ENCODE measurements around the gene FZD7.

The FZD7 gene

GRCh38 chr2:202052235-202052634 lies 18.6 kb downstream of the FZD7 start:
- no peak overlapping the region for H3K23ac ChIP-seq (ENCODE audit: low read length)
- no peaks in the 10 kb centered on the region for H3K36me3 ChIP-seq (ENCODE audit: control insufficient read depth, insufficient read depth, low read length)
- H2AK5ac ChIP-seq (ENCODE audit: low read length), result no peak overlapping the region
- no peak overlapping the region for H2BK5ac ChIP-seq (ENCODE audit: low read length)
- H2BK120ac ChIP-seq (ENCODE audit: low read depth, low read length), result no peak overlapping the region
- no peak overlapping the region for H4K8ac ChIP-seq (ENCODE audit: low read depth, low read length)
- no peak overlapping the region for H2BK15ac ChIP-seq (replicated peaks; ENCODE audit: low read depth)
- H3K4me3 ChIP-seq (ENCODE audit: low read length), result no peak overlapping the region
- no peaks in the 10 kb centered on the region for H3K79me1 ChIP-seq (ENCODE audit: low read length)
- H3K27ac ChIP-seq (ENCODE audit: low read depth, low read length), result no peak overlapping the region
- peaks cover 4% of the 10 kb centered on the region for H3K4me1 ChIP-seq (ENCODE audit: control insufficient read depth, low read depth, low read length)
- no peak overlapping the region for H3K4me2 ChIP-seq (ENCODE audit: low read length)
- no peak for DNase-seq
- no peaks in the 10 kb centered on the region for H3K27me3 ChIP-seq (ENCODE audit: insufficient read depth, low read length, poor library complexity)
- no CpG with 5 or more reads among the region's 1 CpG for WGBS (ENCODE audit: extremely low coverage, insufficient coverage, low lambda C conversion rate)
- H3K56ac ChIP-seq (ENCODE audit: low read length), result no peak overlapping the region
- no peak overlapping the region for H4K5ac ChIP-seq (ENCODE audit: low read length)
- H3K9ac ChIP-seq (ENCODE audit: low read length), result no peak overlapping the region
- H3K79me2 ChIP-seq (ENCODE audit: control insufficient read depth, insufficient read depth, low read length), result no peaks in the 10 kb centered on the region
- no peak overlapping the region for H3K4ac ChIP-seq (ENCODE audit: low read depth, low read length)
- H3K18ac ChIP-seq (ENCODE audit: low read length), result no peak overlapping the region

- Histone ChIP-seq H3K23ac (ENCODE audit: low read length) (no peak overlapping the region), H3K56ac (ENCODE audit: low read length) (no peak overlapping the region), H4K8ac (ENCODE audit: low read depth, low read length) (no peak overlapping the region), H3K9ac (ENCODE audit: low read length) (no peak overlapping the region), H3K4me1 (ENCODE audit: control insufficient read depth, low read depth, low read length) (peaks cover 4% of the 10 kb centered on the region), H3K18ac (ENCODE audit: low read length) (no peak overlapping the region), H3K79me2 (ENCODE audit: control insufficient read depth, insufficient read depth, low read length) (no peaks in the 10 kb centered on the region), H2AK5ac (ENCODE audit: low read length) (no peak overlapping the region), H2BK120ac (ENCODE audit: low read depth, low read length) (no peak overlapping the region), H2BK5ac (ENCODE audit: low read length) (no peak overlapping the region), H3K27ac (ENCODE audit: low read depth, low read length) (no peak overlapping the region), H3K4ac (ENCODE audit: low read depth, low read length) (no peak overlapping the region), H4K5ac (ENCODE audit: low read length) (no peak overlapping the region), H2BK15ac (replicated peaks; ENCODE audit: low read depth) (no peak overlapping the region), H3K4me2 (ENCODE audit: low read length) (no peak overlapping the region), H3K36me3 (ENCODE audit: control insufficient read depth, insufficient read depth, low read length) (no peaks in the 10 kb centered on the region), H3K27me3 (ENCODE audit: insufficient read depth, low read length, poor library complexity) (no peaks in the 10 kb centered on the region), H3K4me3 (ENCODE audit: low read length) (no peak overlapping the region), H3K79me1 (ENCODE audit: low read length) (no peaks in the 10 kb centered on the region)
- no peak for DNase-seq
- WGBS (ENCODE audit: extremely low coverage, insufficient coverage, low lambda C conversion rate), result no CpG with 5 or more reads among the region's 3 CpGs
Observed at GRCh38 chr2:202054679-202055078, 21.0 kb downstream of the FZD7 start.

- Histone ChIP-seq H2BK120ac (ENCODE audit: low read depth, low read length) (no peak overlapping the region), H3K36me3 (ENCODE audit: control insufficient read depth, insufficient read depth, low read length) (no peaks in the 10 kb centered on the region), H2BK15ac (replicated peaks; ENCODE audit: low read depth) (no peak overlapping the region), H3K18ac (ENCODE audit: low read length) (no peak overlapping the region), H4K8ac (ENCODE audit: low read depth, low read length) (no peak overlapping the region), H3K4me2 (ENCODE audit: low read length) (no peak overlapping the region), H3K56ac (ENCODE audit: low read length) (no peak overlapping the region), H2AK5ac (ENCODE audit: low read length) (no peak overlapping the region), H3K79me2 (ENCODE audit: control insufficient read depth, insufficient read depth, low read length) (no peaks in the 10 kb centered on the region), H3K23ac (ENCODE audit: low read length) (no peak overlapping the region), H3K4ac (ENCODE audit: low read depth, low read length) (no peak overlapping the region), H3K4me1 (ENCODE audit: control insufficient read depth, low read depth, low read length) (peaks cover 4% of the 10 kb centered on the region), H3K4me3 (ENCODE audit: low read length) (no peak overlapping the region), H2BK5ac (ENCODE audit: low read length) (no peak overlapping the region), H4K5ac (ENCODE audit: low read length) (no peak overlapping the region), H3K9ac (ENCODE audit: low read length) (no peak overlapping the region), H3K27me3 (ENCODE audit: insufficient read depth, low read length, poor library complexity) (no peaks in the 10 kb centered on the region), H3K79me1 (ENCODE audit: low read length) (no peaks in the 10 kb centered on the region), H3K27ac (ENCODE audit: low read depth, low read length) (no peak overlapping the region)
- no CpG with 5 or more reads among the region's 2 CpGs for WGBS (ENCODE audit: extremely low coverage, insufficient coverage, low lambda C conversion rate)
- DNase-seq, result no peak
Observed at GRCh38 chr2:202056611-202057010, 23.0 kb downstream of the FZD7 start.

- no peaks in the 10 kb centered on the region for H3K4me1 ChIP-seq (ENCODE audit: control insufficient read depth, low read depth, low read length)
Observed at GRCh38 chr2:202060218-202060617, 26.6 kb downstream of the FZD7 start.

GRCh38 chr2:202061695-202062094 lies 28.0 kb downstream of the FZD7 start:
- no peaks in the 10 kb centered on the region for H3K79me1 ChIP-seq (ENCODE audit: low read length)
- H3K56ac ChIP-seq (ENCODE audit: low read length), result no peak overlapping the region
- H3K4me1 ChIP-seq (ENCODE audit: control insufficient read depth, low read depth, low read length), result no peaks in the 10 kb centered on the region
- H3K23ac ChIP-seq (ENCODE audit: low read length), result no peak overlapping the region
- H2BK15ac ChIP-seq (replicated peaks; ENCODE audit: low read depth), result no peak overlapping the region
- H2BK120ac ChIP-seq (ENCODE audit: low read depth, low read length), result no peak overlapping the region
- H3K79me2 ChIP-seq (ENCODE audit: control insufficient read depth, insufficient read depth, low read length), result no peaks in the 10 kb centered on the region
- H3K9ac ChIP-seq (ENCODE audit: low read length), result no peak overlapping the region
- no peak overlapping the region for H3K4me3 ChIP-seq (ENCODE audit: low read length)
- H3K4me2 ChIP-seq (ENCODE audit: low read length), result no peak overlapping the region
- H3K18ac ChIP-seq (ENCODE audit: low read length), result no peak overlapping the region
- H3K27me3 ChIP-seq (ENCODE audit: insufficient read depth, low read length, poor library complexity), result no peaks in the 10 kb centered on the region
- H2AK5ac ChIP-seq (ENCODE audit: low read length), result no peak overlapping the region
- no peak overlapping the region for H4K5ac ChIP-seq (ENCODE audit: low read length)
- H3K36me3 ChIP-seq (ENCODE audit: control insufficient read depth, insufficient read depth, low read length), result no peaks in the 10 kb centered on the region
- H3K27ac ChIP-seq (ENCODE audit: low read depth, low read length), result no peak overlapping the region
- H2BK5ac ChIP-seq (ENCODE audit: low read length), result no peak overlapping the region
- no peak overlapping the region for H3K4ac ChIP-seq (ENCODE audit: low read depth, low read length)
- WGBS (ENCODE audit: extremely low coverage, insufficient coverage, low lambda C conversion rate), result no CpG with 5 or more reads among the region's 2 CpGs
- no peak overlapping the region for H4K8ac ChIP-seq (ENCODE audit: low read depth, low read length)
- DNase-seq, result no peak

More at GRCh38 chr2:202060218-202060617, 26.6 kb downstream of the FZD7 start:
- Histone ChIP-seq H3K9ac (ENCODE audit: low read length) (no peak overlapping the region), H3K4ac (ENCODE audit: low read depth, low read length) (no peak overlapping the region), H3K27me3 (ENCODE audit: insufficient read depth, low read length, poor library complexity) (no peaks in the 10 kb centered on the region), H4K8ac (ENCODE audit: low read depth, low read length) (no peak overlapping the region), H3K79me1 (ENCODE audit: low read length) (no peaks in the 10 kb centered on the region), H2AK5ac (ENCODE audit: low read length) (no peak overlapping the region), H3K18ac (ENCODE audit: low read length) (no peak overlapping the region), H3K4me2 (ENCODE audit: low read length) (no peak overlapping the region), H3K79me2 (ENCODE audit: control insufficient read depth, insufficient read depth, low read length) (no peaks in the 10 kb centered on the region), H3K23ac (ENCODE audit: low read length) (no peak overlapping the region), H2BK120ac (ENCODE audit: low read depth, low read length) (no peak overlapping the region), H3K27ac (ENCODE audit: low read depth, low read length) (no peak overlapping the region), H3K36me3 (ENCODE audit: control insufficient read depth, insufficient read depth, low read length) (no peaks in the 10 kb centered on the region), H2BK15ac (replicated peaks; ENCODE audit: low read depth) (no peak overlapping the region), H3K56ac (ENCODE audit: low read length) (no peak overlapping the region), H2BK5ac (ENCODE audit: low read length) (no peak overlapping the region), H4K5ac (ENCODE audit: low read length) (no peak overlapping the region), H3K4me3 (ENCODE audit: low read length) (no peak overlapping the region)
- no peak for DNase-seq
- WGBS (ENCODE audit: extremely low coverage, insufficient coverage, low lambda C conversion rate), result no CpG with 5 or more reads among the region's 3 CpGs

GRCh38 chr2:202064171-202064880 lies 30.7 kb downstream of the FZD7 start:
- Histone ChIP-seq H3K36me3 (ENCODE audit: control insufficient read depth, insufficient read depth, low read length) (no peaks in the 10 kb centered on the region), H3K9ac (ENCODE audit: low read length) (no peak overlapping the region), H3K18ac (ENCODE audit: low read length) (no peak overlapping the region), H3K56ac (ENCODE audit: low read length) (no peak overlapping the region), H3K27me3 (ENCODE audit: insufficient read depth, low read length, poor library complexity) (no peaks in the 10 kb centered on the region), H3K4me1 (ENCODE audit: control insufficient read depth, low read depth, low read length) (no peaks in the 10 kb centered on the region), H2BK15ac (replicated peaks; ENCODE audit: low read depth) (no peak overlapping the region), H3K27ac (ENCODE audit: low read depth, low read length) (no peak overlapping the region), H2BK5ac (ENCODE audit: low read length) (no peak overlapping the region), H3K4me2 (ENCODE audit: low read length) (no peak overlapping the region), H4K8ac (ENCODE audit: low read depth, low read length) (no peak overlapping the region), H3K79me1 (ENCODE audit: low read length) (no peaks in the 10 kb centered on the region), H3K79me2 (ENCODE audit: control insufficient read depth, insufficient read depth, low read length) (no peaks in the 10 kb centered on the region), H3K23ac (ENCODE audit: low read length) (no peak overlapping the region), H3K4me3 (ENCODE audit: low read length) (no peak overlapping the region), H3K4ac (ENCODE audit: low read depth, low read length) (no peak overlapping the region), H2BK120ac (ENCODE audit: low read depth, low read length) (no peak overlapping the region), H4K5ac (ENCODE audit: low read length) (no peak overlapping the region), H2AK5ac (ENCODE audit: low read length) (no peak overlapping the region)
- WGBS (ENCODE audit: extremely low coverage, insufficient coverage, low lambda C conversion rate), result no CpG with 5 or more reads among the region's 3 CpGs
- peak; percentile 32 for DNase-seq

Data from mesendoderm (in vitro differentiated cells).